HG02938 (cell line): ENCODE data around the gene FASLG.
"Not testable (repeated sequence)": the region's sequence is repeated elsewhere in the genome, so short reads cannot be mapped to it uniquely, and the experiment has no call there.

Experiments used
- ATAC-seq: cut with Tn5 transposase; IDR thresholded peaks from one replicate; pipeline ENCODE4 v1.9.1; 2021; ENCODE audit warnings: mild to moderate bottlenecking, moderate library complexity; ENCODE audit not compliant: unreplicated experiment

The FASLG gene

DNA sequence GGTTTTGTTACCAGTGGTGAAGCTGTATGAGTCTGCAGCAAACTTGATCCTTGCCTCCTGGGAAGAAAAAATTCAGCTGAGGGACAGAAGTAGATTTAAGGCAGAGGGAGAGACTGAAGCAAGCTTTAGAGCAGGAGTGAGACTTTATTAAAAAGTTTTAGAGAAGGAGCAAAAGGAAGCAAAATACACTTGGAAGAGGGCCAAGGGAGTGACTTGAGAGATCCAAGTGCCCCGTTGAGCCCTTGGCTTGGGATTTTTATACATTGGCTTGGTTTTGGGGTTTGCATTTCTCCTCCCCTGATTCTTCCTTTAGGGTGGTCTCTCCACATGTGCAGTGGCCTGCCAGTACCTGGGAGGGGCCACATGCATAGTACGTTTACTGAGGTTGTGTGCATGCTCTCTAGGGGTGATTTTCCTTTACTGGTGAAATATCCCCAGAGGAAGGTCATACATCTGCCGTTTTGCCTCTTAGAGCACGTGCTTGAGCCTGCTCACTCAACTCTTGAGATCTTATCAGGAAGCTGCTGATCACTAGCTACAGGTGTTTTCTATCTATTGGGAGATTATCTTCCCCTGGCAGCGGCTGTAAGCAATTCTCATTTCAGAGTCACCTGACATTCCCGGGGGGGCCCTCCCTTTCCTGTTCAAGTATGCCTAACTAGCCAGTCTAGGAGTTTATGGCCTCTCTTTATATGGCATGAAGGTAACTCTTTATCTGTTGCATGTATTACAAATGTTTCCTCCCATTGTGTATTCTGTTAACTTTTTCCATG is 20.3 kb downstream of the FASLG start:
- ATAC-seq = no peak

GRCh38 chr1:172680244-172680643 is 21.3 kb downstream of the FASLG start:
- ATAC-seq = no peak

- ATAC-seq = no peak
Measured at GRCh38 chr1:172680733-172681275, 21.9 kb downstream of the FASLG start.

GRCh38 chr1:172682812-172683211 is 23.9 kb downstream of the FASLG start:
- no peak for ATAC-seq

DNA sequence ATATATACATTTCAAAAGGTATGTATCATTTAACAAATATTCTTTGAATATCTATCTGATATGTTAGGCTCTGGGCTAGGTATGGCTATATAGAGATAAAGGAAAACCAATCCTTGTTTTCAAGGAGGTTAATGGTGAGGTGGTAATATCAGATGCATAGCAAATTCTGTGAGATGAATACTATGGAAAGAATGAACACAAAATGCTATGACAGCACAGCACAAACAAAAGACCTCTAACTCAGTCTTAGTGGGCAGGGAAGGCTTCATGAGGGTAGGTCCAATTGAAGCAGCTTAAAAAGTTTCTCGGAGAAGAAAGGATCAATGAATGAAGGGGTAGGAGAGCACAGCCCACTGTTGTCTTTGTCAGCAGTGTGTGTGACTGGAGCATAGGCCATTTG is 27.2 kb downstream of the FASLG start:
- no peak for ATAC-seq

DNA sequence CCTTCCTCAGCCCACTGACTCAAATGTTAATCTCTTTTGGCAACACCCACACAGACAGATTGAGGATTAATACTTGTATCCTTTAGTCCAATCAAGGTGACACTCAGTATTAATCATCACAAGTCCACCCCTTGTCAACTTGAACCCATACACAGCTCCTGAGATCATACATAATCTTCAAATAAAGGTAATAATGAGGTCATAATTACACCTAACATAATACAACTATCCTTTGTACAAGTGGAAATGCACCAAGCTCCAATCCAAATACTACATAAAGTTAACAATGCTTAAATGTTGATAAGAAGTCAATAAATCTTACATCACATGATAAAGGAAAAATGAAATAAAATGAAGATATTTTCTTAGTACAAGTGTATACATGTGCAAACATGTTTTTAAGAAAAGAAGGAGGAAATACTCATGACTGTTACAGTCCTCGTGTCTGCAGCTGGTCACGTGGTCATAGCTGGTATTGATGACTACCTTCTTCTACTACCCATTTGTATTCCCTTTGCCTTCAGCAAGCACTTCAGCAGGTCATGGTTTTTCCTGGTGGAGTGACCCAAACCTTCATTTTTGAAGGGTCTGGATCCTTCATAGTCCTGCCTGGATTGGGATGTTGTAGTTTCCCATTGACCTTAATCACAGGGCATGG is 29.7 kb downstream of the FASLG start:
- not testable (repeated sequence) for ATAC-seq

GRCh38 chr1:172690925-172691324 is 32.0 kb downstream of the FASLG start:
- not testable (repeated sequence) for ATAC-seq

DNA sequence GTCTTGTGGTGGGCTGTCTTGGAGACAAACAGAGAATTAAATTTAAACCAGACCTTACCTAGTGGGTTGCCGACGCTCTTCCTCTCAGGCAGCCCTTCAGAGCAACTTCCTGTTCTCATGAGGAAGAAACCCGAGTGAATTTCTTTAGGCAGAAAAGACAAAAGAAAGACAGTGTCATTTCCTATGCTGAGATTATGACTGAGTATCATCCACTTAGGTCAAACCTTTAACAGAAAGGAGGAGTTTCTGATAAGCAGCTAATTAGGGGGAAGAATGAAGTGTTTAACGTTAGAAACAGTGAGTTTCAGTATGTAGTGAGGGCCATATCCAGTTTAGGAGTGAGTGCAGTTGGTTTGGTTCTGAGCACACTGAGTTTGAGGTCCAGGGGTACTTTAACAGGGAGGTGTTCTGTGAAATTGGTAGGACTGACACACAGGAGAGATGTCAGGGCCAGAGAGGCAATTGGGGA is 38.7 kb downstream of the FASLG start:
- no peak for ATAC-seq

- no peak for ATAC-seq
Measured at GRCh38 chr1:172698224-172698623, 39.3 kb downstream of the FASLG start.

DNA sequence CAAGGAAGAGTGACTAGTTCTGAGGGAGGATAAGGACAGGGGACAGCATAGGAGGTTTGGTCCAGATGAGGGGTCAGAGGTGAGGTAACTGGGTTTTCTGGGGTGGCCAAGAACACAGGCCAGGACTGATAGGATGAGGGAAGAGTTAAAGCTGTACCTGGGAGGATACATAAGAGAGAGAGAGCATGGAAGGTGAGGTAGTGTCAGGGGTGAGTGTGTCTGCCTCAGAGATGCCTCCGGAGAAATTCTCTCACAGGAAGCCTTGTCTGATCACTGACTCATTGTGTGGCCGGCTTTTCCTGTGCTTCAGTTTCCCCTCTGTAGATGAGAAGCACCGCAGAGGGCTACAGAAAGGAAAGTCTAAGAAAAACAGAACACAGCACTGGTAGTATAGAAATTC is 40.2 kb downstream of the FASLG start:
- peak; percentile 55 for ATAC-seq

DNA sequence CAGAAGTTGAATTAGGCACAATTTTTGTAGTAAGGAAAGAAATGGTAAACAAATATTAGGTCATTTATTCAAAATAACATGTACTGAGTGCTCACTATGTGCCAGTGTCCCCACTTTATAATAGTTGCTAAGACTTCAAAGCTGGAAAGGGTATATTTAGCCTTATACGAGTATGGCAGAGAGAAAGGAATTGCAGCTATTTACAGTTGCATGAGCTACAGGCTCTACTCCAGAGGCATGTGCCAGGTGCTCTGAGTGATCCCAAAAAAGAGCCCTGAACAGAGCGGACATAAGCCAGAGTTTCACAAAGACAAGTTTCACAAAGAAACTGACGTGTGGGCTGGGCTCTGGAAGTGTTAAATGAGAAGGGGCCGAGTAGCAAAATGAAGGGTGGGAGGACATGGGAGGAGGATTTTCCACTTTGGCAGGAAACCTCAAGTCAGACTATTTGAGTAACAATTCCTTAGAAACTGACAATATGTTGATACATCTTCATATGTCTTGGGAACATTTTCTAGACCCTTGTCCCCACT is 40.9 kb downstream of the FASLG start:
- no peak for ATAC-seq

DNA sequence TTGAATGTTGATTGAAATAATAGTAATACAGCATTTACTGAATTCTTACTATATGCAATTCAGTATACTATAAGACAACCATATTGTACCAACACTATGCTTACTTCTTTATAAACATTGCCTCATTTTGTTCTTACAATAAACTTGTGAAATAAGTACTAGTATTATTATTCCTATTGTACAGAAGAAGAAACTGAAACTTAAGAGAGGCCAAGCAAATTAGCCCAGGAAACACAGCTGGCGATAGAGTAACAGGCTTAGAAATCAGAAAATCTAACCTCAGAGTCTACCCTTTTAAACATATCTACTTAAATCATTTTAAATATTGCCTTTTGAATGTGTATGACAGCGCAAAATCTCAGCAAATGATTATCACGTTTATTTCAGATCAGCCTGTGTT is 41.7 kb downstream of the FASLG start:
- ATAC-seq = no peak

DNA sequence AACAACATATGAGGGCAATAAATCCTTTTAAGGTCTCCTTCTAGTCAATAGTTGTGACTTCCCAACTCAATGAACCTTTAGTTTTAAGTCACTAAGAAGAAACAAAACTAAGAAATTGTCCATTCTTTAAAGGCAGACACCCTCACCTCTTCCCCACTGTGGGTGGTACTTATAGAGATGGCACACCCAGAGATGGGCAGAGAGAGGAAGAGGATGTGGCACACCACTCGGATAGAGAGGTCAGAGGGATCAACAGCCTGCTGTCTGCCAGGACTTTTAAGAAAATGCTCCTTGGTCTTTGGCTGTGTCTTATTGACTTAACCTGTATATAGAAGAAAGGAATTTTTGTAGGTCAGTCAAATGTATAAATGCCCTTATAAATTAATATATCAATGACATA is 45.1 kb downstream of the FASLG start:
- ATAC-seq = no peak

- no peak for ATAC-seq
Measured at GRCh38 chr1:172704420-172705210, 45.7 kb downstream of the FASLG start.

DNA sequence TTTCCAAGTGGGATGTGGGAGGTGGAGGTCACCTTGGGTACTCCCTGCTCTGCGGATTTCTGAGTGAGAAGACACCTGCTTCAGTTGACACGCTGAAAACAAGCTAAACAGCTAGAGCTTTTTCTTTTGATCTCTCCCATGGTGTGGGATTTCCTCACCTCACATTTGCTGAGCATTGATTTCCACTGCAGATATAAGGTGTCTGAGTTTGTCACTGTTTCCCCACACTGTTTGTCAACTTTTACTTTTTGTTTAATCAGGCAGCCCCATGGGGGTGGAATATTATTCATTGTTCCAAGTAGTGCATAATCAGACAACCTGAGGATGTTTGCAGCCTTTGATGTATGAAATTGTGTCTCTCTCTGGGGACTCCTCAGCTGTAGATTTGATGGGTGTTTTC is 49.5 kb downstream of the FASLG start:
- no peak for ATAC-seq

GRCh38 chr1:172711558-172711957 is 52.7 kb downstream of the FASLG start:
- no peak for ATAC-seq

- ATAC-seq = no peak
Measured at GRCh38 chr1:172713466-172713865, 54.6 kb downstream of the FASLG start.
